Gastrocnemius medialis (tissue), 4 donors: ENCODE results near the gene CENPP. TPM values are rescaled to one million over a fixed set of nuclear protein-coding genes. Genes with fewer than 3 reads are reported as not detected.

ENCODE experiments used
- ATAC-seq, 2 donors: fragments of 150-250 bp; one replicate each; pipeline ENCODE4 v1.9.1; 2016
- DNase-seq, 2 donors: peaks; one replicate each; pipeline ENCODE4 v3.0.0-alpha.2; 2019
- H3K27ac ChIP-seq, 4 donors: fragments of 200-600 bp; sonication (generic); 1 replicate in 1 of 4; 2 replicates in 3 of 4; pipeline ENCODE4 v1.5.1; 2016 to 2018; ENCODE audit warnings: mild to moderate bottlenecking in 2 of 4, moderate library complexity in 1 of 4
- H3K27me3 ChIP-seq, 3 donors: fragments of 200-600 bp; sonication (generic) in 2 of 3; 1 replicate in 1 of 3; 2 replicates in 2 of 3; pipeline versions ENCODE4 v1.5.1 to v1.6.0; 2016 to 2019; ENCODE audit warnings: mild to moderate bottlenecking in 1 of 3, moderate library complexity in 1 of 3
- H3K36me3 ChIP-seq, 2 donors: fragments of 200-600 bp; sonication (generic) in 1 of 2; one replicate each; pipeline ENCODE4 v1.5.1; 2017 to 2018
- H3K4me1 ChIP-seq, 2 donors: fragments of 200-600 bp; sonication (generic) in 1 of 2; one replicate each; pipeline ENCODE4 v1.5.1; 2016 to 2017; ENCODE audit warnings: mild to moderate bottlenecking in 2 of 2
- H3K4me3 ChIP-seq, 4 donors: fragments of 200-600 bp; sonication (generic) in 3 of 4; 1 replicate in 1 of 4; 2 replicates in 3 of 4; pipeline ENCODE4 v1.5.1; 2016 to 2019; ENCODE audit warnings: mild to moderate bottlenecking in 2 of 4
- H3K9me3 ChIP-seq, 3 donors: fragments of 200-600 bp; sonication (generic) in 2 of 3; 1 replicate in 1 of 3; 2 replicates in 2 of 3; pipeline ENCODE4 v1.5.1; 2016 to 2019
- CTCF ChIP-seq, 5 experiments: fragments of 450-650 bp in 3 of 5; fragments of 200-600 bp in 2 of 5; sonication (generic) in 2 of 5; IDR thresholded peaks in 4 of 5; conservative IDR thresholded peaks in 1 of 5; 1 replicate in 4 of 5; 2 replicates in 1 of 5; pipeline ENCODE4 v1.5.1; 2016 to 2019; ENCODE audit warnings: antibody characterized with exemption in 5 of 5, mild to moderate bottlenecking in 3 of 5, moderate library complexity in 3 of 5
- POLR2A ChIP-seq, 2 donors: fragments of 450-650 bp; IDR thresholded peaks; one replicate each; pipeline ENCODE4 v1.6.1; 2017; ENCODE audit warnings: antibody characterized with exemption in 2 of 2, mild to moderate bottlenecking in 2 of 2, moderate library complexity in 2 of 2
- in situ Hi-C, 4 donors: fragments of 200-750 bp; cut with MboI; loops; one replicate each; pipeline versions ENCODE4 v1.15.0 to v1.8.0; 2017; ENCODE audit warnings: low sequenced_read_pairs in 4 of 4
- intact Hi-C: fragments of 100-400 bp; cut with DNase I; formaldehyde crosslinking; loops from one replicate; pipeline ENCODE4 v1.15.1; 2023; ENCODE audit warnings: low total_unique reads
- microRNA-seq, 2 donors: library from miRNA; unstranded; fragments of <30 nt; microRNA quantifications; one replicate each; pipeline ENCODE4, GENCODE V29; 2016; ENCODE audit warnings: borderline replicate concordance in 2 of 2
- total RNA-seq, 4 donors: library from RNA; depleted of rRNA; stranded (reverse); fragments of >200 nt; gene quantifications; one replicate each; pipeline versions ENCODE4 v1.1.0 to v1.2.3, GENCODE V29; 2016

CENPP gene
- total RNA-seq, 4 donors from 2014 or later = 1.8 to 11.5 (median 8.7) TPM

GRCh38 chr9:92669527-92669889 is 343.8 kb downstream of the CENPP start:
- ATAC-seq (peak in 1 of 2 donors; percentile 7), DNase-seq (peak in 1 of 2 donors; percentile 10)
- Histone ChIP-seq H3K27me3 (no peaks in the 10 kb centered on the region), H3K9me3 (no peaks in the 10 kb centered on the region), H3K4me3 (peak overlapping the region; percentile 65 to 95 (median 82)), H3K36me3 (no peaks in the 10 kb centered on the region), H3K27ac (peak overlapping the region; percentile 83 to 92 (median 87)), H3K4me1 (peaks cover 24 to 25% of the 10 kb centered on the region in 2 donors)
- in situ Hi-C loops = loop anchor here in 1 of 4 donors (10.0 kb wide), 1 partner anchor 95 kb away; the partner anchor contains the start of gene BICD2
- intact Hi-C loops = no loop called here
- TF ChIP-seq POLR2A (IDR thresholded peaks at IDR 0.05) (no peak), CTCF (IDR thresholded peaks at IDR 0.05 in 4 of 5, conservative IDR thresholded peaks at IDR 0.05 in 1 of 5) (no peak)

Small RNA genes lying within 50 kb of the gene (microRNA-seq; reads per million reads assigned to microRNA genes)
- gene MIR3651 = 0 reads per million in 2 donors
- 0 reads per million in 2 donors for gene MIR4670

Other genes starting within 250 kb of the CENPP start
- gene SPTLC1, start 210.5 kb upstream of the CENPP start, total RNA-seq = 10 to 100 TPM; 26.6 to 28.0 (median 26.9) TPM
- gene IARS1, start 32.3 kb upstream of the CENPP start, total RNA-seq = 100 to 1,000 TPM in 2 of 4 donors, 10 to 100 TPM in 2; 87.0 to 111 (median 100) TPM
- gene NOL8, start 603 bp upstream of the CENPP start, total RNA-seq = 10 to 100 TPM; 11.5 to 20.2 (median 14.0) TPM
- 1 to 10 TPM in 3 of 4 donors, not detected in 1; 1.1 to 3.1 (median 1.7) TPM for gene OGN, start 78.6 kb downstream of the CENPP start, total RNA-seq
- 1 to 10 TPM; 1.2 to 4.0 (median 1.9) TPM for gene OMD, start 98.5 kb downstream of the CENPP start, total RNA-seq
- gene ASPN, start 156.6 kb downstream of the CENPP start, total RNA-seq = 1 to 10 TPM; 1.4 to 4.2 (median 3.1) TPM
- gene ECM2, start 210.0 kb downstream of the CENPP start, total RNA-seq = 1 to 10 TPM; 1.5 to 9.7 (median 3.9) TPM